B cell (primary cell): ENCODE data around the gene CBLB. TPM values are rescaled to one million over a fixed set of nuclear protein-coding genes. Genes with fewer than 3 reads are reported as not detected.

ENCODE experiments used
- ATAC-seq: fragments of 200-7000 bp; cut with Tn5 transposase; one replicate; pipeline ENCODE4 v1.10.0; 2021; ENCODE audit warnings: low read depth, mild to moderate bottlenecking, moderate number of reproducible peaks, moderate library complexity
- CTCF ChIA-PET: fragments of 350-600 bp; sonication (Branson Sonifier 250); formaldehyde crosslinking; loops from one replicate; lab custom pipeline; 2021; ENCODE audit warnings: antibody characterized with exemption, inconsistent platforms; lab: Charles Lee
- POLR2A ChIA-PET: fragments of 350-600 bp; sonication (Branson Sonifier 250); formaldehyde crosslinking; loops from one replicate; lab custom pipeline; 2021; ENCODE audit warnings: antibody characterized with exemption; lab: Charles Lee
- DNase-seq: peaks from one replicate; pipeline ENCODE4 v3.0.0; 2013
- H2AFZ ChIP-seq: 2 replicates; pipeline ENCODE4 v1.6.1; 2012; ENCODE audit warnings: mild to moderate bottlenecking, low read depth, low read length; ENCODE audit not compliant: insufficient read depth, poor library complexity, severe bottlenecking
- H3K27ac ChIP-seq, 2 donors: 1 replicate in 1 of 2; 2 replicates in 1 of 2; pipeline ENCODE4 v1.5.1; 2012 to 2013; ENCODE audit warnings: low read length in 2 of 2, mild to moderate bottlenecking in 2 of 2, moderate library complexity in 1 of 2
- H3K27me3 ChIP-seq, 4 experiments: fragments of 200-600 bp in 1 of 4; sonication (generic) in 1 of 4; replicated peaks in 1 of 4; 1 replicate in 2 of 4; 2 replicates in 2 of 4; pipeline versions ENCODE4 v1.6.1 to v1.7.0; 2013 to 2016; ENCODE audit warnings: low read length in 3 of 4, mild to moderate bottlenecking in 2 of 4, mixed read lengths in 1 of 4, moderate library complexity in 1 of 4; ENCODE audit not compliant: insufficient read depth in 4 of 4, control insufficient read depth in 3 of 4; ENCODE audit errors: control extremely low read depth in 1 of 4
- H3K36me3 ChIP-seq, 2 experiments: replicated peaks in 1 of 2; 1 replicate in 1 of 2; 2 replicates in 1 of 2; pipeline versions ENCODE4 v1.6.1 to v1.7.1; 2013; ENCODE audit warnings: low read length in 1 of 2; ENCODE audit not compliant: insufficient read depth in 2 of 2, control insufficient read depth in 1 of 2; ENCODE audit errors: control extremely low read depth in 1 of 2, extremely low read depth in 1 of 2
- H3K4me1 ChIP-seq, 2 donors: fragments of 200-600 bp in 1 of 2; sonication (generic) in 1 of 2; 1 replicate in 1 of 2; 2 replicates in 1 of 2; pipeline versions ENCODE4 v1.5.1 to v1.6.1; 2013 to 2017; ENCODE audit warnings: low read length in 2 of 2; ENCODE audit not compliant: control insufficient read depth in 2 of 2, insufficient read depth in 2 of 2
- H3K4me2 ChIP-seq: replicated peaks from 2 replicates; pipeline ENCODE3; 2012; ENCODE audit warnings: mild to moderate bottlenecking, low read depth, low read length; ENCODE audit not compliant: poor library complexity, severe bottlenecking
- H3K4me3 ChIP-seq, 5 experiments: fragments of 200-600 bp in 1 of 5; sonication (generic) in 1 of 5; 1 replicate in 3 of 5; 2 replicates in 2 of 5; pipeline versions ENCODE4 v1.5.1 to v1.7.0; 2011 to 2016; ENCODE audit warnings: low read length in 4 of 5, mild to moderate bottlenecking in 4 of 5, low read depth in 2 of 5, control low read depth in 1 of 5, moderate library complexity in 1 of 5; ENCODE audit not compliant: insufficient read depth in 1 of 5; ENCODE audit errors: control extremely low read depth in 1 of 5, extremely low read depth in 1 of 5
- H3K79me2 ChIP-seq: fragments of 200-600 bp; sonication (generic); one replicate; pipeline ENCODE4 v1.6.0; 2016; ENCODE audit warnings: low read length; ENCODE audit not compliant: control insufficient read depth, insufficient read depth
- H3K9ac ChIP-seq: fragments of 200-600 bp; sonication (generic); 2 replicates; pipeline ENCODE4 v1.6.1; 2017; ENCODE audit warnings: mild to moderate bottlenecking, low read length, moderate library complexity
- H3K9me3 ChIP-seq, 3 donors: one replicate each; pipeline versions ENCODE4 v1.6.1 to v1.7.1; 2013; ENCODE audit warnings: low read length in 2 of 3; ENCODE audit not compliant: control insufficient read depth in 2 of 3, insufficient read depth in 1 of 3; ENCODE audit errors: control extremely low read depth in 1 of 3
- H4K20me1 ChIP-seq: 2 replicates; pipeline ENCODE4 v1.6.0; 2012; ENCODE audit warnings: mild to moderate bottlenecking, low read length; ENCODE audit not compliant: insufficient read depth, control insufficient read depth, poor library complexity, severe bottlenecking
- H3K27ac Mint-ChIP-seq: one replicate; pipeline ENCODE4 v1.8.0; 2021; ENCODE audit warnings: mixed read lengths
- H3K27me3 Mint-ChIP-seq: one replicate; pipeline ENCODE4 v1.8.0; 2021; ENCODE audit warnings: mixed read lengths
- H3K4me1 Mint-ChIP-seq: one replicate; pipeline ENCODE4 v1.8.0; 2021; ENCODE audit warnings: mixed read lengths
- H3K4me3 Mint-ChIP-seq: one replicate; pipeline ENCODE4 v1.8.0; 2021; ENCODE audit warnings: mixed read lengths
- H3K9me3 Mint-ChIP-seq: one replicate; pipeline ENCODE4 v1.8.0; 2022; ENCODE audit warnings: mixed read lengths; ENCODE audit not compliant: insufficient read depth
- EZH2 ChIP-seq: IDR thresholded peaks from 2 replicates; pipeline ENCODE4 v1.6.1; 2012; ENCODE audit warnings: borderline replicate concordance, low read depth, mild to moderate bottlenecking, moderate library complexity, low read length; ENCODE audit not compliant: insufficient read depth, poor library complexity, severe bottlenecking
- WGBS: methylation state at CpG from one replicate; pipeline ENCODE4 v1.1.5; 2013; ENCODE audit warnings: missing lambda C conversion rate; ENCODE audit not compliant: insufficient coverage; 5-methylcytosine and 5-hydroxymethylcytosine counted together
- intact Hi-C: fragments of 100-400 bp; cut with micrococcal nuclease; formaldehyde crosslinking; loops from one replicate; pipeline ENCODE4 v1.10.0; 2022
- polyA plus RNA-seq: library from polyadenylated mRNA; depleted of rRNA; stranded (reverse); fragments of >200 nt; gene quantifications from 2 replicates; pipeline ENCODE4 v1.2.3, GENCODE V29; 2012
- total RNA-seq, 2 donors: library from RNA; stranded (reverse); fragments of 120-200 nt in 1 of 2; gene quantifications; 1 replicate in 1 of 2; 2 replicates in 1 of 2; pipeline versions ENCODE4 v1.2.3 to v1.2.4, GENCODE V29; 2013 to 2022
- TF ChIP-seq, protein P1 (sequence below): fragments of 200-600 bp; IDR thresholded peaks from one replicate; pipeline ENCODE4 v1.8.0; 2022; ENCODE audit warnings: antibody characterized with exemption, mild to moderate bottlenecking

The CBLB gene
- total and polyA plus RNA-seq, 2 donors (not counting 1 experiment from before 2014, with no cell fraction given) = 19.0 to 135 TPM

DNA sequence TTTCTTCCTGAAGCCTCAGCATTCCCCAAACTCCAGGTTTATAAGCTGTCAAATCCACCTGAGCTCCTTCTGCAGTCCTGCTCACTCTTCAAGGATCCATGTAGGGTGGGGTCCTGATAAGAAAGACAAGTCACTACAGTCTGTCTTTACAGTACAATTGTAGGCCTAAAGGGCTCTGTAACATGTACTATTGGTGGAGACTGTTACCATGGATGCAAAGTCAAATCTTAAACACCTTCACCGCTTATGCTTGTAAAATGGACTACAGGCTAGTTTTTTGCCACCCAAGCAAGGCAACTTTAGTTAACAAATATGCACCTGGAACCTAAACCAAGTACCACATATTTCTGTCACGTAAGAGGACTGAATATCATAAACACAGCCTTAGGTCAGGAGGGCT is 44.7 kb downstream of the CBLB start:
- CTCF ChIA-PET = no interaction called here
- no peak overlapping the region for H3K4me3 ChIP-seq
- peaks cover 30 to 32% of the 10 kb centered on the region in 2 donors for H3K4me1 ChIP-seq
- no CpG with 5 or more reads among the region's 2 CpGs for WGBS
- TF ChIP-seq EZH2 = no peak
- TF ChIP-seq, protein P1, sequence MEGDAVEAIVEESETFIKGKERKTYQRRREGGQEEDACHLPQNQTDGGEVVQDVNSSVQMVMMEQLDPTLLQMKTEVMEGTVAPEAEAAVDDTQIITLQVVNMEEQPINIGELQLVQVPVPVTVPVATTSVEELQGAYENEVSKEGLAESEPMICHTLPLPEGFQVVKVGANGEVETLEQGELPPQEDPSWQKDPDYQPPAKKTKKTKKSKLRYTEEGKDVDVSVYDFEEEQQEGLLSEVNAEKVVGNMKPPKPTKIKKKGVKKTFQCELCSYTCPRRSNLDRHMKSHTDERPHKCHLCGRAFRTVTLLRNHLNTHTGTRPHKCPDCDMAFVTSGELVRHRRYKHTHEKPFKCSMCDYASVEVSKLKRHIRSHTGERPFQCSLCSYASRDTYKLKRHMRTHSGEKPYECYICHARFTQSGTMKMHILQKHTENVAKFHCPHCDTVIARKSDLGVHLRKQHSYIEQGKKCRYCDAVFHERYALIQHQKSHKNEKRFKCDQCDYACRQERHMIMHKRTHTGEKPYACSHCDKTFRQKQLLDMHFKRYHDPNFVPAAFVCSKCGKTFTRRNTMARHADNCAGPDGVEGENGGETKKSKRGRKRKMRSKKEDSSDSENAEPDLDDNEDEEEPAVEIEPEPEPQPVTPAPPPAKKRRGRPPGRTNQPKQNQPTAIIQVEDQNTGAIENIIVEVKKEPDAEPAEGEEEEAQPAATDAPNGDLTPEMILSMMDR = no peak
- Mint-ChIP-seq H3K4me1 (peaks cover 62% of the 10 kb centered on the region), H3K27ac (peak overlapping the region; percentile 59), H3K4me3 (no peak overlapping the region), H3K27me3 (no peaks in the 10 kb centered on the region), H3K9me3 (no peaks in the 10 kb centered on the region)
- ATAC-seq (no peak), DNase-seq (no peak)
- POLR2A ChIA-PET = interaction anchor here (0.6 kb wide), 1 partner anchor 14 kb away, joined by 3 read pairs; no protein-coding TSS in a partner anchor
- intact Hi-C loops = no loop called here
- no peaks in the 10 kb centered on the region for H3K9me3 ChIP-seq
- H3K9ac ChIP-seq = no peak overlapping the region
- H3K36me3 ChIP-seq = peaks cover 6 to 8% of the 10 kb centered on the region in 2 experiments
- no peak overlapping the region for H3K4me2 ChIP-seq
- peaks cover 72% of the 10 kb centered on the region for H3K79me2 ChIP-seq
- H3K27me3 ChIP-seq = no peaks in the 10 kb centered on the region
- no peak overlapping the region for H2AFZ ChIP-seq
- H3K27ac ChIP-seq = no peak overlapping the region
- peaks cover 2% of the 10 kb centered on the region for H4K20me1 ChIP-seq

DNA sequence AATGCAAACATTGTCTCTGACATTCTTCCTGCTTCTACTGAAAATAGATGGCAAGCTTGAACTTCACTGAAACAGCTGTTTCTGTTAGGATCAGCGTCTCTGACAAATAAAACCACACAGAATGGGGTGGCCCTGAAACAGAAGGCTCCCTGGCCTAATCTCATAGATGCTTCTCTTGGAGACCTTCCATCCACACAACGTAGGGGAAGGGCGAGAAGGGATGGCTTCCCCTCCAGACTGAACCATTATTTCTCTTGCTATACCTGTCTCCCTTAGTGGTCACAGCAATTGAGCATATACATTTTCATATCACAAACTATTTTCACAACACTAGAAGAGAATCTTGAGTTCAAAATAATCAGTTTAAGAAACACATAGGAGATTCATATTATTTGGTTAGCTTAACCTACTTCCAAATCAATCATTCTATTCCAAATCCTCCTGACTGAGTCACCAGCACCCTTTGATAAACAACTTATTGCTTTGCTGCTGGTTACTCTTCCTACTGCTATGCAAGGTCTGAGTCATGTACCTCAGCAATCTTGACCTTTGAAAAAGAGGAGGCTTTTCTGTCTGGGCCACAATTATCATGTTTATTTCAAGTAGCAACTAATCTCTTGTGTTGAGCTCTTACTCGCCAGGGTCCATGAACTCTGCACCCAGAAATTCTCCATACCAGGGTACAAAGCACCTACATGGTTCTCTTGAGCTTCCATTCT is 45.5 kb downstream of the CBLB start:
- H3K9ac ChIP-seq = no peak overlapping the region
- H3K4me1 ChIP-seq = peaks cover 27 to 32% of the 10 kb centered on the region in 2 donors
- no peak overlapping the region for H3K4me3 ChIP-seq
- 63% methylated on average over 2 of the region's 4 CpGs for WGBS
- DNase-seq (no peak), ATAC-seq (peak; percentile 49)
- H3K79me2 ChIP-seq = peaks cover 70% of the 10 kb centered on the region
- H3K27ac Mint-ChIP-seq = peak overlapping the region; percentile 59
- H3K9me3 Mint-ChIP-seq = no peaks in the 10 kb centered on the region
- H2AFZ ChIP-seq = no peak overlapping the region
- ChIA-PET POLR2A (interaction anchor here (0.6 kb wide), 1 partner anchor 15 kb away, joined by 3 read pairs; no protein-coding TSS in a partner anchor), CTCF (no interaction called here)
- H3K9me3 ChIP-seq = no peaks in the 10 kb centered on the region
- TF ChIP-seq, protein P1 = no peak
- TF ChIP-seq EZH2 = no peak
- H4K20me1 ChIP-seq = no peaks in the 10 kb centered on the region
- H3K27me3 ChIP-seq = no peaks in the 10 kb centered on the region
- peaks cover 6 to 8% of the 10 kb centered on the region in 2 experiments for H3K36me3 ChIP-seq
- H3K27ac ChIP-seq = no peak overlapping the region
- H3K4me1 Mint-ChIP-seq = peaks cover 60% of the 10 kb centered on the region
- intact Hi-C loops = loop anchor here (2.0 kb wide), 2 partner anchors 13 to 15 kb away; no protein-coding TSS in a partner anchor
- H3K27me3 Mint-ChIP-seq = no peaks in the 10 kb centered on the region
- H3K4me3 Mint-ChIP-seq = peak overlapping the region; percentile 48
- peak overlapping the region; percentile 20 for H3K4me2 ChIP-seq
